CD4-positive, alpha-beta T cell treated with Interleukin-21 for 1 hour (primary cell): ENCODE results near the gene SHBG.
A peak's percentile ranks its signal among the peaks of the same experiment; 100 is the strongest.
"Not testable (repeated sequence)": the region's sequence is repeated elsewhere in the genome, so short reads cannot be mapped to it uniquely, and the experiment has no call there.

ENCODE experiments used
- DNase-seq: peaks from one replicate; pipeline ENCODE4 v3.0.0-alpha.2; 2020

Gene SHBG

GRCh38 chr17:7629939-7630571 is at the start of gene SHBG:
SHBG (plus strand) TSS chr17:7630135; CDS start chr17:7630173, 38 bp downstream.
- no peak for DNase-seq

GRCh38 chr17:7580604-7581575 is 49.0 kb upstream of the SHBG start:
- DNase-seq = no peak

GRCh38 chr17:7582396-7583252 is 47.3 kb upstream of the SHBG start:
- no peak for DNase-seq

- DNase-seq = peak; percentile 97
Observed at GRCh38 chr17:7583253-7584109, 46.5 kb upstream of the SHBG start, which contains the start of gene MPDU1. MPDU1 (plus strand) TSS chr17:7583852; CDS start chr17:7583863, 11 bp downstream.

- DNase-seq = no peak
Observed at GRCh38 chr17:7586673-7587419, 43.1 kb upstream of the SHBG start.

- DNase-seq = no peak
Observed at GRCh38 chr17:7587420-7588151, 42.3 kb upstream of the SHBG start.

GRCh38 chr17:7588553-7589203 is 41.3 kb upstream of the SHBG start:
- DNase-seq = no peak

- peak; percentile 71 for DNase-seq
Observed at GRCh38 chr17:7589204-7589868, 40.6 kb upstream of the SHBG start.

GRCh38 chr17:7589891-7590691 is 39.8 kb upstream of the SHBG start, which contains the start of gene SOX15:
SOX15 (minus strand) TSS chr17:7590094; CDS start chr17:7589676, 418 bp downstream.
- DNase-seq = no peak

- no peak for DNase-seq
Observed at GRCh38 chr17:7590743-7591142, 39.2 kb upstream of the SHBG start.

GRCh38 chr17:7591596-7591995 is 38.3 kb upstream of the SHBG start:
- no peak for DNase-seq

- no peak for DNase-seq
Observed at GRCh38 chr17:7592422-7593021, 37.4 kb upstream of the SHBG start.

- no peak for DNase-seq
Observed at GRCh38 chr17:7593296-7593695, 36.6 kb upstream of the SHBG start.

- not testable (repeated sequence) for DNase-seq
Observed at GRCh38 chr17:7597561-7597960, 32.4 kb upstream of the SHBG start.

- no peak for DNase-seq
Observed at GRCh38 chr17:7606280-7606679, 23.7 kb upstream of the SHBG start.

- DNase-seq = no peak
Observed at GRCh38 chr17:7610641-7611040, 19.3 kb upstream of the SHBG start.

- no peak for DNase-seq
Observed at GRCh38 chr17:7611635-7612293, 18.2 kb upstream of the SHBG start.
